ENCODE data around the gene CACNA2D4. TPM values are rescaled to one million over a fixed set of nuclear protein-coding genes. Genes with fewer than 3 reads are reported as not detected.

Gene CACNA2D4
- total and polyA plus RNA-seq, 2 donors (not counting 1 experiment from before 2014, with no cell fraction given), result 0.68 to 0.99 TPM

- H3K9me3 ChIP-seq (ENCODE audit: control insufficient read depth, insufficient read depth, low read depth, low read length), result no peaks in the 10 kb centered on the region
- no peak for TF ChIP-seq CTCF (conservative IDR thresholded peaks at IDR 0.05 in 1 of 2, IDR thresholded peaks at IDR 0.05 in 1 of 2; ENCODE audit: low read depth in 1 of 2, low read length in 2 of 2)
- TF ChIP-seq EZH2 (IDR thresholded peaks at IDR 0.05; ENCODE audit: low read length, missing control alignments), result no peak
- H3K79me2 ChIP-seq (ENCODE audit: control insufficient read depth, insufficient read depth, low read length), result no peaks in the 10 kb centered on the region
- no peak overlapping the region for H3K9ac ChIP-seq (ENCODE audit: insufficient read depth, low read length)
- H3K27ac ChIP-seq (ENCODE audit: insufficient read depth, low read length), result no peak overlapping the region
- H4K20me1 ChIP-seq (ENCODE audit: control insufficient read depth, extremely low read depth, insufficient read depth, low read length), result no peaks in the 10 kb centered on the region
- no peaks in the 10 kb centered on the region for H3K36me3 ChIP-seq (ENCODE audit: control insufficient read depth, insufficient read depth, low read length)
- DNase-seq (ENCODE audit: low read depth in 2 of 2), result no peak
- no peak overlapping the region for H3K4me3 ChIP-seq (replicated peaks in 1 of 4; ENCODE audit: control extremely low read depth in 1 of 4, insufficient read depth in 1 of 4, low read depth in 3 of 4, low read length in 4 of 4)
- no peak overlapping the region for H3K4me2 ChIP-seq (ENCODE audit: extremely low read depth, insufficient read depth, low read length)
- no peaks in the 10 kb centered on the region for H3K4me1 ChIP-seq (ENCODE audit: control insufficient read depth, extremely low read depth, insufficient read depth, low read length)
- H2AFZ ChIP-seq (ENCODE audit: low read length), result no peak overlapping the region
- H3K27me3 ChIP-seq (ENCODE audit: control insufficient read depth, insufficient read depth, low read length), result peaks cover 11% of the 10 kb centered on the region
Measured at GRCh38 chr12:1890119-1890703, 28.2 kb downstream of the CACNA2D4 start.

DNA sequence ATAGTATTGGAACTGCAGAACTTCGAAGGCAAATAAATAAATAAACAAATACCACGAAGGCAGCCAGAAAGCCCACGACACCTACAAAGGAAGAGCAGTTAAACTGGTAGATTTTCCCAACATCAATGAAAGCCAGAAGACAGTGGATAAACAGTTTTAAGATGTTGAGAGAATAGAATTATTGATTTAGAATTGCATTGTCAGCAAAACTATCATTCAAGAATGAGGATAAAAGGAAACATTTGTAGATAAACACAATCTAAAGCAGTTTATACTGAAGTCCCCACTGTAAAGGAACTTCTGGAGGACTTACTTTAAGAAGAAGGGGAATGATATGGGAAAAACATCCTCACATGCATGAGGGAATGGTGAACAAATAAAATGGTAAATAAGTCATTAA, 29.5 kb downstream of the CACNA2D4 start:
- H2AFZ ChIP-seq (ENCODE audit: low read length), result no peak overlapping the region
- no peaks in the 10 kb centered on the region for H3K9me3 ChIP-seq (ENCODE audit: control insufficient read depth, insufficient read depth, low read depth, low read length)
- H3K4me1 ChIP-seq (ENCODE audit: control insufficient read depth, extremely low read depth, insufficient read depth, low read length), result no peaks in the 10 kb centered on the region
- DNase-seq (ENCODE audit: low read depth in 2 of 2), result no peak
- no peak overlapping the region for H3K27ac ChIP-seq (ENCODE audit: insufficient read depth, low read length)
- H3K36me3 ChIP-seq (ENCODE audit: control insufficient read depth, insufficient read depth, low read length), result no peaks in the 10 kb centered on the region
- no peak overlapping the region for H3K4me2 ChIP-seq (ENCODE audit: extremely low read depth, insufficient read depth, low read length)
- no peaks in the 10 kb centered on the region for H3K79me2 ChIP-seq (ENCODE audit: control insufficient read depth, insufficient read depth, low read length)
- no peak overlapping the region for H3K4me3 ChIP-seq (replicated peaks in 1 of 4; ENCODE audit: control extremely low read depth in 1 of 4, insufficient read depth in 1 of 4, low read depth in 3 of 4, low read length in 4 of 4)
- peaks cover 11% of the 10 kb centered on the region for H3K27me3 ChIP-seq (ENCODE audit: control insufficient read depth, insufficient read depth, low read length)
- H3K9ac ChIP-seq (ENCODE audit: insufficient read depth, low read length), result no peak overlapping the region
- TF ChIP-seq CTCF (conservative IDR thresholded peaks at IDR 0.05 in 1 of 2, IDR thresholded peaks at IDR 0.05 in 1 of 2; ENCODE audit: low read depth in 1 of 2, low read length in 2 of 2), result no peak
- no peak for TF ChIP-seq EZH2 (IDR thresholded peaks at IDR 0.05; ENCODE audit: low read length, missing control alignments)
- no peaks in the 10 kb centered on the region for H4K20me1 ChIP-seq (ENCODE audit: control insufficient read depth, extremely low read depth, insufficient read depth, low read length)

- H4K20me1 ChIP-seq (ENCODE audit: control insufficient read depth, extremely low read depth, insufficient read depth, low read length), result no peaks in the 10 kb centered on the region
- H2AFZ ChIP-seq (ENCODE audit: low read length), result no peak overlapping the region
- no peaks in the 10 kb centered on the region for H3K36me3 ChIP-seq (ENCODE audit: control insufficient read depth, insufficient read depth, low read length)
- H3K27me3 ChIP-seq (ENCODE audit: control insufficient read depth, insufficient read depth, low read length), result peaks cover 15% of the 10 kb centered on the region
- H3K4me3 ChIP-seq (replicated peaks in 1 of 4; ENCODE audit: control extremely low read depth in 1 of 4, insufficient read depth in 1 of 4, low read depth in 3 of 4, low read length in 4 of 4), result no peak overlapping the region
- H3K27ac ChIP-seq (ENCODE audit: insufficient read depth, low read length), result no peak overlapping the region
- H3K4me1 ChIP-seq (ENCODE audit: control insufficient read depth, extremely low read depth, insufficient read depth, low read length), result no peaks in the 10 kb centered on the region
- H3K9ac ChIP-seq (ENCODE audit: insufficient read depth, low read length), result no peak overlapping the region
- TF ChIP-seq EZH2 (IDR thresholded peaks at IDR 0.05; ENCODE audit: low read length, missing control alignments) (no peak), CTCF (conservative IDR thresholded peaks at IDR 0.05 in 1 of 2, IDR thresholded peaks at IDR 0.05 in 1 of 2; ENCODE audit: low read depth in 1 of 2, low read length in 2 of 2) (no peak)
- no peaks in the 10 kb centered on the region for H3K9me3 ChIP-seq (ENCODE audit: control insufficient read depth, insufficient read depth, low read depth, low read length)
- no peaks in the 10 kb centered on the region for H3K79me2 ChIP-seq (ENCODE audit: control insufficient read depth, insufficient read depth, low read length)
- no peak overlapping the region for H3K4me2 ChIP-seq (ENCODE audit: extremely low read depth, insufficient read depth, low read length)
- DNase-seq (ENCODE audit: low read depth in 2 of 2), result no peak
Measured at GRCh38 chr12:1886396-1887008, 31.9 kb downstream of the CACNA2D4 start.
